Smooth muscle cell (in vitro differentiated cells): ENCODE data around the gene SLC16A4. TPM values are rescaled to one million over a fixed set of nuclear protein-coding genes. Genes with fewer than 3 reads are reported as not detected.

ENCODE experiments used
- DNase-seq: peaks from one replicate; lab custom pipeline; 2025; ENCODE audit not compliant: unreplicated experiment; lab: John Stamatoyannopoulos, UW
- H2AFZ ChIP-seq: fragments of 200-600 bp; sonication (generic); 2 replicates; pipeline ENCODE4 v1.6.0; 2016; ENCODE audit warnings: antibody characterized with exemption, low read depth, mild to moderate bottlenecking
- H3F3A ChIP-seq: fragments of 200-600 bp; sonication (generic); 2 replicates; pipeline ENCODE4 v1.6.0; 2017; ENCODE audit warnings: antibody characterized with exemption, low read depth
- H3K27ac ChIP-seq: fragments of 200-600 bp; sonication (generic); 2 replicates; pipeline ENCODE4 v1.5.1; 2016; ENCODE audit warnings: low read depth, mild to moderate bottlenecking
- H3K27me3 ChIP-seq: fragments of 200-600 bp; sonication (generic); 2 replicates; pipeline ENCODE4 v1.6.1; 2016; ENCODE audit warnings: low read depth, mild to moderate bottlenecking
- H3K36me3 ChIP-seq: fragments of 200-600 bp; sonication (generic); 2 replicates; pipeline ENCODE4 v1.5.1; 2016; ENCODE audit warnings: low read depth
- H3K4me1 ChIP-seq: fragments of 200-600 bp; sonication (generic); 2 replicates; pipeline ENCODE4 v1.5.1; 2016; ENCODE audit warnings: low read depth
- H3K4me2 ChIP-seq: fragments of 200-600 bp; sonication (generic); 2 replicates; pipeline ENCODE4 v1.6.0; 2016; ENCODE audit warnings: mild to moderate bottlenecking
- H3K4me3 ChIP-seq: fragments of 200-600 bp; sonication (generic); 2 replicates; pipeline ENCODE4 v1.5.1; 2016; ENCODE audit warnings: mild to moderate bottlenecking
- H3K79me2 ChIP-seq: fragments of 200-600 bp; sonication (generic); 2 replicates; pipeline ENCODE4 v1.6.0; 2016; ENCODE audit warnings: low read depth, mild to moderate bottlenecking
- H3K9ac ChIP-seq: fragments of 200-600 bp; sonication (generic); 2 replicates; pipeline ENCODE4 v1.6.0; 2016; ENCODE audit warnings: low read depth
- H3K9me3 ChIP-seq: fragments of 200-600 bp; sonication (generic); replicated peaks from 2 replicates; pipeline ENCODE4 v1.5.1; 2016; ENCODE audit warnings: low read depth
- H4K20me1 ChIP-seq: fragments of 200-600 bp; sonication (generic); 2 replicates; pipeline ENCODE4 v1.6.0; 2016; ENCODE audit warnings: low read depth
- WGBS: methylation state at CpG from one replicate; pipeline ENCODE4 v1.1.7; 2016; ENCODE audit warnings: low lambda C conversion rate; 5-methylcytosine and 5-hydroxymethylcytosine counted together
- polyA plus RNA-seq: library from polyadenylated mRNA; unstranded; fragments of >200 nt; fragmentation: Nextera tagmentation; extraction: Ambion mirVana; gene quantifications from 2 replicates; pipeline ENCODE4 v1.2.1, GENCODE V29; 2016
- total RNA-seq: library from RNA; depleted of rRNA; stranded (reverse); fragments of >200 nt; gene quantifications from 2 replicates; pipeline ENCODE4 v1.2.3, GENCODE V29; 2014
- TF ChIP-seq, protein P1 (sequence below): fragments of 200-600 bp; sonication (generic); IDR thresholded peaks from 2 replicates; pipeline ENCODE4 v1.5.1; 2017; ENCODE audit warnings: borderline replicate concordance, mild to moderate bottlenecking, antibody characterized with exemption; ENCODE audit not compliant: insufficient read depth, poor library complexity, severe bottlenecking

Gene SLC16A4
- total and polyA plus RNA-seq, 2 experiments from 2014 or later = 6.5 to 11.6 TPM

DNA sequence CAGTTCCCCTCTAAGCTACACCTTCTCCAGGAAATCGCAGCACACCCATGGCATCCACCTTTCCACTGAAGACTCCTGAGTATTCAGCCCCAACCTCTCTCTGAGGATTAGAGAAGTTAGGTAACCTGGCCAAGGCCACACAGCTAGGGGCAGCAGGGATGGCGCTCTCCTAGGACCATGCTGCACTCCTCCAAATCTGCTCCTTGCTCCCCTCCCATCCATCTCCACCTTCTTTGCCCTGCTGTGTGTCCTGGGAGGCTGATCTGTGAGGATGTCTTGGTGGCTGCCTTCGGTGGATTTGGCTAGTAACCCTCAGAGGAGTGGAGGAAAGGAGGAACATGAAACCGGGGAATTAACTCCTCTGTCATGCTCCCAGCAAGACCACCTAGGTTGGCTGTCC lies 40.1 kb upstream of the SLC16A4 start:
- Histone ChIP-seq H3K9me3 (no peaks in the 10 kb centered on the region), H3K4me2 (no peak overlapping the region), H3K27me3 (no peaks in the 10 kb centered on the region), H3K79me2 (no peaks in the 10 kb centered on the region), H2AFZ (no peak overlapping the region), H3F3A (peaks cover 3% of the 10 kb centered on the region), H4K20me1 (no peaks in the 10 kb centered on the region), H3K36me3 (no peaks in the 10 kb centered on the region), H3K4me1 (no peaks in the 10 kb centered on the region), H3K27ac (no peak overlapping the region), H3K4me3 (no peak overlapping the region), H3K9ac (no peak overlapping the region)
- no peak for DNase-seq
- 97% methylated on average over 4 of the region's 4 CpGs for WGBS
- TF ChIP-seq, protein P1, sequence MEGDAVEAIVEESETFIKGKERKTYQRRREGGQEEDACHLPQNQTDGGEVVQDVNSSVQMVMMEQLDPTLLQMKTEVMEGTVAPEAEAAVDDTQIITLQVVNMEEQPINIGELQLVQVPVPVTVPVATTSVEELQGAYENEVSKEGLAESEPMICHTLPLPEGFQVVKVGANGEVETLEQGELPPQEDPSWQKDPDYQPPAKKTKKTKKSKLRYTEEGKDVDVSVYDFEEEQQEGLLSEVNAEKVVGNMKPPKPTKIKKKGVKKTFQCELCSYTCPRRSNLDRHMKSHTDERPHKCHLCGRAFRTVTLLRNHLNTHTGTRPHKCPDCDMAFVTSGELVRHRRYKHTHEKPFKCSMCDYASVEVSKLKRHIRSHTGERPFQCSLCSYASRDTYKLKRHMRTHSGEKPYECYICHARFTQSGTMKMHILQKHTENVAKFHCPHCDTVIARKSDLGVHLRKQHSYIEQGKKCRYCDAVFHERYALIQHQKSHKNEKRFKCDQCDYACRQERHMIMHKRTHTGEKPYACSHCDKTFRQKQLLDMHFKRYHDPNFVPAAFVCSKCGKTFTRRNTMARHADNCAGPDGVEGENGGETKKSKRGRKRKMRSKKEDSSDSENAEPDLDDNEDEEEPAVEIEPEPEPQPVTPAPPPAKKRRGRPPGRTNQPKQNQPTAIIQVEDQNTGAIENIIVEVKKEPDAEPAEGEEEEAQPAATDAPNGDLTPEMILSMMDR = no peak

DNA sequence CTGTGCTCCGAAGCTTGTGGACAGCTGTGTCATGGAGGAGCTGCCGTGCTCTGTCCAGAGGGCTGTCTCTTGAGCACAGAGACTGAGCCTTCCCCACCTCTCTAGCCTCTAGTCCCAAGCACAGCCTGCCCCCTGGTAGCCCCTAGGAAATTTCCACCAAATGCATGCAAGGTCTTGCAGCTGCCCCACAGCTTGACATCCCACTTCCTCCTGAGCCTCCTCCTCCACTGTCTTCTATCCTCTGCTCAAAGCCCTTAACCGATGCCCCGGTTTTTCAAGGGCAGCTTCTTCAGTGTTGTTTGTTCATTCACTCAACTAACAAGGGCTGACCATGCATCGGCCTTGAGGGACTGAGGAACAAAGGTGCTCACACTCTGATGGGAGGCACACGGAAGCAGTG lies 39.5 kb upstream of the SLC16A4 start:
- Histone ChIP-seq H3F3A (no peaks in the 10 kb centered on the region), H3K9ac (no peak overlapping the region), H3K4me1 (peaks cover 2% of the 10 kb centered on the region), H3K36me3 (no peaks in the 10 kb centered on the region), H3K4me3 (no peak overlapping the region), H3K27ac (no peak overlapping the region), H3K27me3 (no peaks in the 10 kb centered on the region), H2AFZ (no peak overlapping the region), H3K4me2 (no peak overlapping the region), H3K79me2 (no peaks in the 10 kb centered on the region), H3K9me3 (no peaks in the 10 kb centered on the region), H4K20me1 (no peaks in the 10 kb centered on the region)
- WGBS = 92% methylated on average over 6 of the region's 6 CpGs
- DNase-seq = no peak
- TF ChIP-seq, protein P1 = no peak

DNA sequence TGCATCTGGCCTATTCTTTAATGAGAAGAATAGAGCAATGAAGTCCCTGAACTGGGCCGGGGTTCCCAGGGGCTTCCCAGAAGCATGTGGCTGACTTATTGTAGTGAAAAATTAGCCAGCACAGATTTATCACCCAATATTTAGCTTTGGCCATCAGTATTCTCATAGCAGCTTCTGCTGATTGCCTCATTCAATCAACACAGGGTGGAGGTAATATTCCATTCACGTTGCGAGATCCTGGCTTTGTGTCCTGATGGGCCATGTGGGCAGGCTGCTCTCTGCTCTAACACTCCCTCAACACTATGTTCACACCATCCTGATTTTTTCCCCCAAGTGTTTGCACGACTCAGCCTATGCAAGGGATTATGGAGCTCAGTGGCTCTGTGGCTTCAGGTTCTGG lies 38.1 kb upstream of the SLC16A4 start:
- Histone ChIP-seq H3K4me1 (peaks cover 5% of the 10 kb centered on the region), H3F3A (no peaks in the 10 kb centered on the region), H2AFZ (no peak overlapping the region), H3K27ac (no peak overlapping the region), H3K9ac (no peak overlapping the region), H3K4me2 (no peak overlapping the region), H3K36me3 (no peaks in the 10 kb centered on the region), H3K27me3 (no peaks in the 10 kb centered on the region), H3K4me3 (no peak overlapping the region), H3K9me3 (no peaks in the 10 kb centered on the region), H4K20me1 (no peaks in the 10 kb centered on the region), H3K79me2 (no peaks in the 10 kb centered on the region)
- TF ChIP-seq, protein P1 = no peak
- WGBS = 67% methylated on average over 4 of the region's 4 CpGs
- no peak for DNase-seq

DNA sequence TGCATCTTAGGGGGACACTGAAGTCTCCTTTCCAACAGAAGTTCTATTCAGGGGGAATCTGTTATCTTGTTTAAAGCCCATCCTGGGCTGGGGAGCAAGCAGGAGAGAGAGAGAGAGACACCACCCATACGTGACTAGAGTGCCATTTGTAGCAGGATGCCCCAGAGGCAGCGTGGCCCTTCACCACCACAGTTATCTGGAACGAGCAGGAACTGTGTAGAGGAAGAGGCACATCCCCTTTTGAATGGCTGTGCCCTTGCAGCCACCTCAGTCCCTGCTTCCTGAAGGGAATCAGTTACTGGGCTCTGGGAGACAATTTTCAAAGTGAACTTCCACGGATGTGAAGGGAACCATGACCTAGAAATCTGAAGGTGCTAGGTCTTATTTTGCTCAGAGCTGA lies 36.0 kb upstream of the SLC16A4 start:
- Histone ChIP-seq H2AFZ (no peak overlapping the region), H3K4me2 (no peak overlapping the region), H3K9ac (no peak overlapping the region), H3F3A (no peaks in the 10 kb centered on the region), H3K9me3 (no peaks in the 10 kb centered on the region), H3K36me3 (no peaks in the 10 kb centered on the region), H3K4me1 (peaks cover 5% of the 10 kb centered on the region), H4K20me1 (no peaks in the 10 kb centered on the region), H3K27ac (no peak overlapping the region), H3K4me3 (no peak overlapping the region), H3K79me2 (no peaks in the 10 kb centered on the region), H3K27me3 (no peaks in the 10 kb centered on the region)
- no peak for DNase-seq
- TF ChIP-seq, protein P1 = no peak
- WGBS = 75% methylated on average over 4 of the region's 4 CpGs
